ENCODE data around the gene PKP1. TPM values are rescaled to one million over a fixed set of nuclear protein-coding genes. Genes with fewer than 3 reads are reported as not detected.
A peak's percentile ranks its signal among the peaks of the same experiment; 100 is the strongest.

The PKP1 gene
- total RNA-seq, 4 donors from 2014 or later = 0.18 to 0.62 TPM; not detected in 2

DNA sequence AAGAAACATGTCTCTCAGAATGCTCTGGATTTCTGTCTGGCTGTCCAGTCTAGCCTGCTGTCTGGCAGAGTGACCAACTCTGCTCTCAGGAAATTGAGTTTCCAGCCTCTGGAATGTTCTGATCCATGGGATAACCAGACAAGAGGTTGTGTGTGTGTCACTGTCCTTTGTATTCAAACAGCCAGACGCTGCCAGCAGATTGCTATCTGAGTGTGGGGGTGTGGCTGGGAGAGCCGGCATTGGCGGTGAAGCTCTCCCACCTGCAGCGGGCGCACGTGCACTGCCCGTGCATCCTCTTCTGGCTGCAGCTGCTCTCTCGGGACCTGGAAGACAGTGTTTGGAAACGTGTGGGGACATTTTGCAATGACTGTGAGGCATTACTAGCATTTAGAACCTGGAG, 26.1 kb downstream of the PKP1 start:
- H3K9me3 ChIP-seq = no peaks in the 10 kb centered on the region
- TF ChIP-seq, protein P1, sequence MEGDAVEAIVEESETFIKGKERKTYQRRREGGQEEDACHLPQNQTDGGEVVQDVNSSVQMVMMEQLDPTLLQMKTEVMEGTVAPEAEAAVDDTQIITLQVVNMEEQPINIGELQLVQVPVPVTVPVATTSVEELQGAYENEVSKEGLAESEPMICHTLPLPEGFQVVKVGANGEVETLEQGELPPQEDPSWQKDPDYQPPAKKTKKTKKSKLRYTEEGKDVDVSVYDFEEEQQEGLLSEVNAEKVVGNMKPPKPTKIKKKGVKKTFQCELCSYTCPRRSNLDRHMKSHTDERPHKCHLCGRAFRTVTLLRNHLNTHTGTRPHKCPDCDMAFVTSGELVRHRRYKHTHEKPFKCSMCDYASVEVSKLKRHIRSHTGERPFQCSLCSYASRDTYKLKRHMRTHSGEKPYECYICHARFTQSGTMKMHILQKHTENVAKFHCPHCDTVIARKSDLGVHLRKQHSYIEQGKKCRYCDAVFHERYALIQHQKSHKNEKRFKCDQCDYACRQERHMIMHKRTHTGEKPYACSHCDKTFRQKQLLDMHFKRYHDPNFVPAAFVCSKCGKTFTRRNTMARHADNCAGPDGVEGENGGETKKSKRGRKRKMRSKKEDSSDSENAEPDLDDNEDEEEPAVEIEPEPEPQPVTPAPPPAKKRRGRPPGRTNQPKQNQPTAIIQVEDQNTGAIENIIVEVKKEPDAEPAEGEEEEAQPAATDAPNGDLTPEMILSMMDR (IDR thresholded peaks at IDR 0.05) = no peak
- no peak for TF ChIP-seq POLR2A (IDR thresholded peaks at IDR 0.05)
- peak overlapping the region; percentile 29 to 49 for H3K27ac ChIP-seq
- DNase-seq = peak; percentile 20 to 60
- no peaks in the 10 kb centered on the region for H3K4me1 ChIP-seq
- no peaks in the 10 kb centered on the region for H3K36me3 ChIP-seq
- no peak overlapping the region for H3K4me3 ChIP-seq
- intact Hi-C loops (cut with DNase I; ENCODE audit: low total_unique reads) = no loop called here
- no peaks in the 10 kb centered on the region for H3K27me3 ChIP-seq

DNA sequence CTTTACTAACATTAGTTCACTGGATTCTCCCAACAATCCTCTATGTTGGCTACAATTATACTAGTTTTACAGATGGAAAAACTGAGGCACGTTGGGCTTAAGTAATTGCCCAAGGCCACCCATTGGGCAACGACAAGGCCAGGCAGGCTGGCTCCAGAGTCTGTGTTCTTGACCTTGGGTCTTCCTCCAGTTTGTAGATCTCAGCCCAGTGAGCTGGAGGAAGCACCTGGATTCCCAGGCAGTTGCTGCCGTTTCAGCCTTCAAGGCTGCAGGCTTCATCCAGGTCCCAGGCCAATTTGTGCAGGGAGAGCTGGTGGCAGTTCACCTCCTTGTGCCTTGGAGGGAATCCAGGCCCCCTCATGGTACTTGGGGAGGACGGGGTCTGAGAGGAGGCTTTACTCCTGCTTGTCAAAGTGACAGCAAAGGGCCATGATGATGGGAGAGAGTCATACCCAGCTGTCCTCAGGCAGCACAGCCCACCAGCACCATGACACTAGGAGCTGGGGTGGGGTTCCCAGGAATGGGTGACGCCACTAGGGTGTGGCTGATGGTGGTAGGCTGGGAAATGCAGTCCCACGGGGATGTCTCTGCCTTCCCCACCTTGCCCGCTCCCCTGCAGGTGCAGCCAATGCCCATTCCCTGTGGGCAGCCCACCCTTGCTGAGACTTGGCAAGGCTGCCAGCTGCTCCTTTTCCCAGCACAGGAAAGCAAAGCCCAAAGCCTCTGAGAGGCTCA, 27.1 kb downstream of the PKP1 start:
- no peak overlapping the region for H3K27ac ChIP-seq
- no peaks in the 10 kb centered on the region for H3K27me3 ChIP-seq
- no peak overlapping the region for H3K4me3 ChIP-seq
- no peaks in the 10 kb centered on the region for H3K9me3 ChIP-seq
- H3K4me1 ChIP-seq = no peaks in the 10 kb centered on the region
- TF ChIP-seq, protein P1 (IDR thresholded peaks at IDR 0.05) = no peak
- no peak for TF ChIP-seq POLR2A (IDR thresholded peaks at IDR 0.05)
- H3K36me3 ChIP-seq = no peaks in the 10 kb centered on the region
- DNase-seq = no peak
- intact Hi-C loops (cut with DNase I; ENCODE audit: low total_unique reads) = no loop called here

DNA sequence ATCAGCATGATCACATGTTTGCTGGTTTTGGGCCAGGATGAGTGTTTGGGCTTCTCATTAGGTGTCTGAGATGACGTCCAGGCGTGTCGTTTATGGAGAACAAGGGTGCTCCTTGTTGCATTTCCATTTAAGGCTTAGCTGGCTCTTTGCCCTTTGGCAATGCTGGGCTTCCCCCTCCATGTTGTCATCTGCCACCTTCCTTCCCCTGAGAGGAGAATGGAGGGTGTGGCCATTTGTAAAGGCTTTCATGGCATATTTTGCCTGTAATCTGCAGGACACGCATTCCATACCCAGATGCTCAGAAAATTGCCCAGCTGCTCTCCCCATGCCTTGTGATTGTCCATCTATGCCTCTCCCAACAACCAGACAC, 27.7 kb downstream of the PKP1 start:
- intact Hi-C loops (cut with DNase I; ENCODE audit: low total_unique reads) = no loop called here
- peak in 1 of 2 donors; percentile 22 for DNase-seq
- Histone ChIP-seq H3K27me3 (no peaks in the 10 kb centered on the region), H3K27ac (no peak overlapping the region), H3K36me3 (no peaks in the 10 kb centered on the region), H3K4me3 (no peak overlapping the region), H3K9me3 (no peaks in the 10 kb centered on the region), H3K4me1 (no peaks in the 10 kb centered on the region)
- TF ChIP-seq, protein P1 (IDR thresholded peaks at IDR 0.05) = no peak
- TF ChIP-seq POLR2A (IDR thresholded peaks at IDR 0.05) = no peak

DNA sequence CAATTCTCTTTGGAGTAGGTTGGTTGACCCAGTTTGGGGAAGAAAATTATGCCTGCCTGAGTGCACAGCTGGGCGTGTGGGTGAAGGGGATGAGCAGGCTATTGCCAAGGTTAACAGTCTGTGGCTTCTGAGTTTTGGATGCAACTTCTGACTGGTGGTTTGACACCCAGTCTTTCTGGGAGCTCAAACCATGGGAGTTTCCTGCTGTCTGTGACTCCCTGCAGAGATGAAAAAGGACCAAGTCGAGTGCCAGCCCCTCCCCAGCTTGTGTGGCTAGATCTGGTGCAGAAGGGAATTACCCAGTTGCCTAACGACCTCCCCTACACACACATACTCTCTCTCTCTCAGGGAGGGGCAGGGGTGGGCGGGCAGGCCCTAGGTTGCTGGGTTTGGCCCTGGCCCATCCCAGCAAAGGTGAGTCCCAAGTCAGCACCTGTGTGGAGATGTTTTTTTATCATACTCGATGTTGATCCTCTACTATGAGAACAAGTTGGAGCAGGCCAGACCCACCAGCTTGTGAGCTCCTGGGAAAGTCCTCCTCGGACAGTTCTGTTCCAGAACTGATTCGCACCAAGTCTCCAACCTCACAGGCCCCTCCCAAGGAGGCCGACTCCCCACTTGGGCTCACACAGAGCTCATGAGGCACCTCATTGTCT, 28.2 kb downstream of the PKP1 start:
- Histone ChIP-seq H3K4me1 (no peaks in the 10 kb centered on the region), H3K4me3 (no peak overlapping the region), H3K27ac (no peak overlapping the region), H3K27me3 (no peaks in the 10 kb centered on the region), H3K36me3 (no peaks in the 10 kb centered on the region), H3K9me3 (no peaks in the 10 kb centered on the region)
- TF ChIP-seq POLR2A (IDR thresholded peaks at IDR 0.05) = no peak
- TF ChIP-seq, protein P1 (IDR thresholded peaks at IDR 0.05) = no peak
- intact Hi-C loops (cut with DNase I; ENCODE audit: low total_unique reads) = no loop called here
- DNase-seq = no peak

DNA sequence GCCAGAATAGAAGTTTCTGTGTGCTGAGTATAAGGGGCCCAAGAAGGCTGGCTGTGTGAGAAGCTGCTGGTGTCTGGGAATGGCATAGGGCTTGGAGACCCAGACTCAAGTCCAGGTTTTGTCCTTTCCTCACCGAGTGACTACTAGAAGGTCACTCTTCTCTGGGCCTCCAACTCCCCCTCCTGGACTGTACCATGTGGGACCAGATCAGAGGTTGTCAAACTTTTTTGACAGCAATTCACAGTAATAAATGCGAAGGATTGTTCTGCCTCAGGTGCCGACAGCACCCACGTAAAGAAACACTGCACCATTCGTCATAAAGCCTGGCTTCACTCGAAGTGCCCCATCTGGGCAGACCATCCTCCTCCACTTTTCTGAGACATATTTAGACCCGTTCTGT, 29.0 kb downstream of the PKP1 start:
- no peak for DNase-seq
- no peak overlapping the region for H3K4me3 ChIP-seq
- H3K27me3 ChIP-seq = no peaks in the 10 kb centered on the region
- H3K27ac ChIP-seq = no peak overlapping the region
- no peaks in the 10 kb centered on the region for H3K4me1 ChIP-seq
- H3K36me3 ChIP-seq = no peaks in the 10 kb centered on the region
- TF ChIP-seq, protein P1 (IDR thresholded peaks at IDR 0.05) = no peak
- no peak for TF ChIP-seq POLR2A (IDR thresholded peaks at IDR 0.05)
- intact Hi-C loops (cut with DNase I; ENCODE audit: low total_unique reads) = no loop called here
- no peaks in the 10 kb centered on the region for H3K9me3 ChIP-seq
